ENCODE measurements around the gene PNPLA1.

The PNPLA1 gene

GRCh38 chr6:36318690-36319435, 49.0 kb downstream of the PNPLA1 start:
- DNase-seq: peak; percentile 90

GRCh38 chr6:36319436-36319762, 49.5 kb downstream of the PNPLA1 start:
- DNase-seq: peak; percentile 90

GRCh38 chr6:36319821-36320220, 50.0 kb downstream of the PNPLA1 start:
- no peak for DNase-seq

DNA sequence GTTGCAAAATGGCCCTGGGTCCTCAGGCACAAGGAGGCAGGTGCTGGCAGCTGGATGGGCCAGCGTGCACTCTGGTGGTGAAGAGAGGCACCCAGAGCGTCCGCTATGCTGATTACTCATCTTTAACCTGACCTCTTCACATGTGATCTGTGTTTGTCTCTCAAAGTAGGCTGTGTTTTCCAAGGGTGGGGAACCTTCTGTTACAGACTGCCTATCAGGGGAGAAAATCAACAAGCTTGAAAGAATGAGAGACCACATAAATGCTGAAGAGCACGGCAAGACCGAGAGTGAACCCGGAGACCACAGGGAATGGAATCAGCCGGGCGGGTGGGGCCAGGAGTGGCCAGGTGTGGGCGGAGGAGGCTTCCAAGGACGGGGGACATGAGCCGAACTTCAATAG, 50.6 kb downstream of the PNPLA1 start:
- DNase-seq: no peak

DNA sequence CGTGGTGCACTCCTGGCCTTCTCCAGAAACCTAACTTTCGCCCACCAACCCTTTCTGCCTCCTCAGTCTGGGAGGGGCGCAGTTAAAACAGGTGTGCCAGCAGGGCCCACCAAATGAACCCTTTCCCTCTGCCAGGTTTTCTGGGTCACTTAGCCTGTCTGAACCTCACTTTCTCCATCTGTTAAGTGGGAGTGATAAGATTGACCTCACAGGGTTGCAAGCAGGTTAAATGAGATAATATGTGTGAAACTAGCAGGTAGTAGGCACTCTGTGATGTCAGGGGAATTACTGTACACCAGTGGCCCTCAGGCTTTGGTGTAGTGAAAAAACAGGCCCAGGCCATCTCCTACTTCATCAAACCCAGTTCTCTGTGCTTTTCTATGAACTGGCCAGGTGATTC, 52.7 kb downstream of the PNPLA1 start:
- no peak for DNase-seq

DNA sequence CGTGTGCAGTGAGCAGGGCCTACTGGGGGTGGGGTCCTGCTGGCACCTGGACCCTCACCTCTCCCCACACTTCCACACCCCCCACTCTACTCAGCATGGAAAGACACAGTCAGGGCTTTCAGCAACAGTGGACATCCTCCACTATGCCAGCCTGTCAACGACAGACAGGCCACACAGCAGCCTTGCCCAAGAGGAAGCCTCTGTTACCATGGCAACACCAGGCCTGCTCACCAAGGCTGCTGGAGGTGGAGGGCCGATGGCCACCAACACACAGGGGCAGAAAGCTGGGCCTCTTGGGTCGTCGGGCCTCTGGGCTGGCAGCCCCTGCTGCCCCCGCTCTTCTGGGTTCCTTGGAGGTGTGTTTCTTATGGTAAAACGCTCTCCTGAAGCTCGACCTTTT, 53.2 kb downstream of the PNPLA1 start:
- DNase-seq: peak; percentile 21

- DNase-seq: no peak
These were observed 54.3 kb downstream of the PNPLA1 start for GRCh38 chr6:36324191-36324590.

- DNase-seq: no peak
These were observed 54.9 kb downstream of the PNPLA1 start for GRCh38 chr6:36324715-36325114.

GRCh38 chr6:36326356-36326995, 56.6 kb downstream of the PNPLA1 start:
- peak; percentile 15 for DNase-seq

DNA sequence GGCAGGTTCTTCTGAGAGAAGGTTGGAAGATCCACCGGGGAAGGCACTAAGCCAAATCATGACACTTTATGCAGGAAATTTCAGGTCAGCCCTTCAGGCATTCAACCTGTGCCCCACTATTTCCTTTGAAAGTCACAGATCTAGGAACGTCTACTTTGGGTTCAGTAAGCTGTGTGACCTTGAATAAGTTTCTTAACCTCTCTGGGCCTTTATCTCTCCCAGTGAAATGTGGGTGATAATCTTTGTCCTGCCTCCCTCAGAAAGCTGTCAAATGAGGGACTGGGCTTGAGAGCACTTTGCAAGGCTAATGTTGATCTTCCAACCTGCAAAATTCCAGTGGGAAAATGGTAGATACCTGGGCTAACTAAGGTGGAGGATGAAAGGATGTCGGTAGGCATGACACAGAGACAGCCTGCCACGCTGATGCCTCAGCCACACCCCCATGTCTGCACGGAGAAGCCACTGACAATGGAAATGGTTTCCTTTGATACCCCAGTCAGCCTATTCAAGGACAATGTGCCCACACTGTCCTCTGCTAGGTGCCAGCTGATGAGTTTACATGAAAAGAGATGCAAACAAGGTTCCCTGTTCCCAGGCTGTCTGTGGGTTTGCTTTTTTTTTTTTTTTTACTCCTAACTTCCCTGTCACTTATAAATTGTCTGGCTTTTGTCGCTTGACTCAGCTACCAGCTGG, 57.5 kb downstream of the PNPLA1 start:
- no peak for DNase-seq

- DNase-seq: no peak
These were observed 58.0 kb downstream of the PNPLA1 start for GRCh38 chr6:36327919-36328236.

- no peak for DNase-seq
These were observed 58.7 kb downstream of the PNPLA1 start for GRCh38 chr6:36328600-36328999.

DNA sequence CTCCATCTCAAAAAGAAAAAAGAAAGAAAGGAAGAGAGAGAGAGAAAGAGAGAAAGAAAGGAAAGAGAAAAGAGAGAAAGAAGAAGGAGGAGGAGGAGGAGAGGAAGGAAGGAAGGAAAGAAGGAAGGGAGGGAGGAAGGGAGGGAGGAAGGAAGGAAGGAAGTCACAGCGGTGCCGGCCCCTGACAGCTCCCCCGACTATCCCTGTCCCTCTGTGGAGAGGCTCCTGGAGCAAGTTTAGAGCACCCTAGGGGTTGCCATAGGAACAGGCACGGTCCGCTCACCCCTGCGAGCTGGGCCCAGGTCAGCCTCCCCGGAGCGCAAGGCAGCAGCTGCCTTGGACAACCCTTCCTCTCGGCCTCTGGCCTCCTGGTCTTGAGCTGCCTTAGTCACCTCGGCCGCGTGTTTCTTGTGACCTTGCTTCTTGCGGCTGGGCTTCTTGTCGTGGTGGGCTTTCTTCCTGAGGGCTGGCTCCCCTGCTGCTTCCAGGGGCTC, 60.0 kb downstream of the PNPLA1 start:
- no peak for DNase-seq

DNA sequence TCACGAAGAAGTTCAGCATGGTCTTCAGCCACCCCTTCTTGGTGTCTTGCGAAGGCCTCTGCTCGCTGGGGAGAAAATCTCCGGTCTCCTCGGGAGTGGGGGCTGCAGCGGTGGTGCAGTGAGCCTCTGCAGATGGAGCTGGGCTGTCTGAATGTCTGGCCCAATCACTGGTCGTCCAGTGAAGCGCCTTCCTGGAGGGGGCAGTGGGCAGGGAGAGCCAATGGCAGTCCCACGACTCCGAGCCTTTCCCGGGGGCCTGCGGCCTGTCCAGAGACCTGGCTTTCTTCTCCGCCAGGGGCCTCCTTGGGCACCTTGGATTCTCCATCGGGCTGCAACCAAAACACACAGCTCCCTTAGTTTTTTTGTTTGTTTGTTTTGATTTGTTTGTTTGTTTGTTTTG, 60.5 kb downstream of the PNPLA1 start:
- no peak for DNase-seq

DNA sequence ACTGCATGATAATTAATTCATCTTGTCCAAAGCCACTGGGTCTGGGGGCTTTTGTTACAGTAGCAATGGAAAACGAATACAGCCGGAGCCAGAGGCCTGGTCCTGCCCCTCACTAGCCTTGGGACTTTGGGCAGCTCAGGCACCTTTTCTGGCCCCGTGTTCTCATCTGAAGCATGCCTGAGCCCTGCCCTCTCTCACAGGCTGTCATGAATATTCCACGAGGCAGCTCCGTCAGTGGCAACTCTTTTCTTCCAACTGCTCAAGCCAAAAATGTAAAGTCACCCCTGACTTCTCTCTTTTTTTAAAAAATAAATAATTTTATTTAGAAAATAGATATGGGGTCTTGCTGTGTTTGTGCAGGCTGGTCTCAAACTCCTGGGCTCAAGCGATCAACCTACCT, 61.5 kb downstream of the PNPLA1 start:
- DNase-seq: no peak

- no peak for DNase-seq
These were observed 63.5 kb downstream of the PNPLA1 start for GRCh38 chr6:36333171-36333895.

- no peak for DNase-seq
These were observed 64.3 kb downstream of the PNPLA1 start for GRCh38 chr6:36333931-36334725.

DNA sequence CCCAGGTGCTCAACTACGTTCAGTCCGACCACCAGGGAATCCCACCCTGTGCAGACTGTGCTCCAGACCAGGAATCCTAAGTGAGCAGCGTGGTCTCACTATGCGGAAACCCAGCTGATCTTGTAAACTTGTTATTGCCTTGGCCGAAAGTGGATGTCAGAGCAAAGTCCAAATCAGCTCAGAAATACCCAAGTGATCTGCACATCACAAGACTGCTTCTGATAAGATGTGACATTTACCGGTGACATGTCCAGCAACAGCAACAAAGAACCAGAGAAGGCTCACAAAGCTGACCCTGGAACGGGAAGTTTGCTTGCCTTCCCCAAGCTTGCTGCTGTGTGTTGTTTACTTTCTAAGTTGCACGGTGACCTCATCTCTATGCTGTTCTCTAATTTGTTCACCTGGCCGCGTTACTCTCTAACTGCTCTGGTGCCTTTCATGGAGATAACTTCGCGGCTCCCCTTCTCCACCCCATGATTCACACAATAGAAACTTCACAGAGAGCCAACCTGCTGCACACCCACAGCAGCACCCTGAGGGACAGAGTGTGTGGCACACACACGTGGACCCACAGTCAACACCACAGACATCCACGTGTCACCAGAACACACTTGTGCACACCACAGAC, 65.1 kb downstream of the PNPLA1 start:
- no peak for DNase-seq

- no peak for DNase-seq
These were observed 65.8 kb downstream of the PNPLA1 start for GRCh38 chr6:36335465-36336207.

DNA sequence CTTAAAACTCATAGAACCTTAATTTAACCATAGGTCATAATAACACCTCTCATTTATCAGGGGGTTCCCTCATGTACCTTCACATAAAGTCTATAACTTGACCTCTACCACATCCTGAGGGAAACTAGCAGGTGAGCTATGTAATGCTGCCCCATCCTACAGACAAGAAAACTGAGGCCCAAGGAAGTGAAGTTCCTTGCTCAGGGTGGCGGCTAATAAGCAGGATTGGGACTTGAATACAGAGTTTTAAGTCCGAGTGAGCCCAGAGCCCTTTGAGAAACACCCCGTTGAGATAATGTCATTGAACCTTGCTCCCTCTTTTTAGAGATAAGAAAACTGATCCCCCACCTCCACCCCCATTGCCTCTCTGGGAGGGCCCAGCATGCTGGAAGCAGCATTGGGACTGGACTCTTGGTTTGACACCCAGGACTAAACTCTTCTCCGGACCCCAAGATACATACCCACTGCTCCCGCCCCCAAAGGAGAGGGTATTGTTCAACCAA, 66.4 kb downstream of the PNPLA1 start:
- DNase-seq: no peak

DNA sequence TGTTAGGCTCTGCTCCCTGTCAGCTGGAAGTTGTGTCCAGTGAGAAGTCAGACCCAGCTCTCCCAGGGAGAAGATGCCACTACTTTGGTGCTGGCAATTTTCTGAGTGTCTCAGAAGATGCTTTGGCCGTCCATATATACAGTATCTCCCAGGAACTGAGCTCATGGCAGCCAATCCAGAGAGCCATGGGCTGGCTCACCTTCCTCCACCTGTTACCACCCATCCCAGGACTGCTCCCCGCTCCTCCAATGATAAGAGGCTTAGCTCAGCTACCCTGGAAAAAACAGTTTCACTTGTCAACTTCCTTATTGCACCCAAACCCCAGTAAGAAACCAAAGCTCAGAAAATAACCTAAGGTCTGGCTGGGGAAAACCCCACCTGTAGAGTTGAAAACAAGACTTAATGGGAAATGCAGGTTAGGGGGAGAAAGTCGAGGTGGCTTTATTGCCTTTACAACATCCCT, 67.0 kb downstream of the PNPLA1 start, which contains the start of gene BNIP5:
BNIP5 (minus strand) TSS at position 110 of the 463 bp plus-strand sequence. CDS start 6,198 bp downstream, outside the sequence.
- no peak for DNase-seq

All from NCI-H82 (cell line).